Endothelial cell (in vitro differentiated cells): Measurements from ENCODE around the gene USP15. TPM values are rescaled to one million over a fixed set of nuclear protein-coding genes. Genes with fewer than 3 reads are reported as not detected.

Source experiments
- DNase-seq: peaks from one replicate; pipeline ENCODE4 v3.0.0; 2021; ENCODE audit warnings: low spot score
- H3K27ac Mint-ChIP-seq: one replicate; pipeline ENCODE4 v1.8.0; 2021; ENCODE audit warnings: mixed read lengths, inconsistent platforms; ENCODE audit not compliant: unreplicated experiment
- H3K27me3 Mint-ChIP-seq: one replicate; pipeline ENCODE4 v1.8.0; 2021; ENCODE audit warnings: mild to moderate bottlenecking, moderate library complexity, mixed read lengths, inconsistent platforms; ENCODE audit not compliant: unreplicated experiment
- H3K36me3 Mint-ChIP-seq: one replicate; pipeline ENCODE4 v1.8.0; 2021; ENCODE audit warnings: mild to moderate bottlenecking, low read depth, mixed read lengths, inconsistent platforms; ENCODE audit not compliant: unreplicated experiment
- H3K4me1 Mint-ChIP-seq: one replicate; pipeline ENCODE4 v1.8.0; 2021; ENCODE audit warnings: mild to moderate bottlenecking, mixed read lengths, inconsistent platforms; ENCODE audit not compliant: unreplicated experiment
- H3K4me3 Mint-ChIP-seq: one replicate; pipeline ENCODE4 v1.8.0; 2021; ENCODE audit warnings: mild to moderate bottlenecking, mixed read lengths, inconsistent platforms; ENCODE audit not compliant: unreplicated experiment
- H3K9me3 Mint-ChIP-seq: one replicate; pipeline ENCODE4 v1.8.0; 2021; ENCODE audit warnings: mixed read lengths, inconsistent platforms; ENCODE audit not compliant: unreplicated experiment
- total RNA-seq: library from RNA; stranded (reverse); fragmentation: NEBNext Ultra II Directional; extraction: Animal tissue kit (Norgen Biotek cat#: 25700); gene quantifications from one replicate; pipeline ENCODE4 v1.2.1, GENCODE V29; 2021; ENCODE audit not compliant: unreplicated experiment
- TF ChIP-seq, protein P1 (sequence below): fragments of 200-600 bp; sonication (generic); IDR thresholded peaks from one replicate; pipeline ENCODE4 v1.5.0; 2021; ENCODE audit warnings: antibody characterized with exemption; ENCODE audit not compliant: unreplicated experiment

Gene USP15
- total RNA-seq, 1 donor from 2014 or later = 98.2 TPM

GRCh38 chr12:62232143-62232729 is 28.0 kb upstream of the USP15 start:
- H3K4me1 Mint-ChIP-seq = peaks cover 3% of the 10 kb centered on the region
- H3K9me3 Mint-ChIP-seq = no peaks in the 10 kb centered on the region
- H3K36me3 Mint-ChIP-seq = no peaks in the 10 kb centered on the region
- DNase-seq = no peak
- H3K4me3 Mint-ChIP-seq = no peak overlapping the region
- H3K27me3 Mint-ChIP-seq = no peaks in the 10 kb centered on the region
- TF ChIP-seq, protein P1, sequence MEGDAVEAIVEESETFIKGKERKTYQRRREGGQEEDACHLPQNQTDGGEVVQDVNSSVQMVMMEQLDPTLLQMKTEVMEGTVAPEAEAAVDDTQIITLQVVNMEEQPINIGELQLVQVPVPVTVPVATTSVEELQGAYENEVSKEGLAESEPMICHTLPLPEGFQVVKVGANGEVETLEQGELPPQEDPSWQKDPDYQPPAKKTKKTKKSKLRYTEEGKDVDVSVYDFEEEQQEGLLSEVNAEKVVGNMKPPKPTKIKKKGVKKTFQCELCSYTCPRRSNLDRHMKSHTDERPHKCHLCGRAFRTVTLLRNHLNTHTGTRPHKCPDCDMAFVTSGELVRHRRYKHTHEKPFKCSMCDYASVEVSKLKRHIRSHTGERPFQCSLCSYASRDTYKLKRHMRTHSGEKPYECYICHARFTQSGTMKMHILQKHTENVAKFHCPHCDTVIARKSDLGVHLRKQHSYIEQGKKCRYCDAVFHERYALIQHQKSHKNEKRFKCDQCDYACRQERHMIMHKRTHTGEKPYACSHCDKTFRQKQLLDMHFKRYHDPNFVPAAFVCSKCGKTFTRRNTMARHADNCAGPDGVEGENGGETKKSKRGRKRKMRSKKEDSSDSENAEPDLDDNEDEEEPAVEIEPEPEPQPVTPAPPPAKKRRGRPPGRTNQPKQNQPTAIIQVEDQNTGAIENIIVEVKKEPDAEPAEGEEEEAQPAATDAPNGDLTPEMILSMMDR = no peak
- no peak overlapping the region for H3K27ac Mint-ChIP-seq

DNA sequence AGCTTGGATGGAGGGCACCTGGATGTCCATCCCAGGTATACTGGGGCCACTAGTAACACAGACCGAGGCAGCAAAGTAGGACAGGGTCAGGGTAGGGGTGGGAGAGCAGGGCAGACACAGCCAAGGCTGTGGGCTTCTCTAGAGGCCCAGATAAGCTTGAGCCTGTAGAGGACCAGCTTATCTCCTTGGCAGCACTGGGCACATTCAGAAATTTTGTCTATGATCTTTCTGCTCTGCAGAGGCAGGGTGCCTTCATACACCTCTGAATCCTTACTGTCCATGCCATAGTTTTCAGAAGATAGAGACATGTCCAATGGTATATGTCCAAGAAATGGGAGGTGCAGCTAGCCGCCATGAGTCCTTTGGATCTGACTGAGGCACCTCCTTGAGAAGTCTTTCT is 26.4 kb upstream of the USP15 start:
- Mint-ChIP-seq H3K27me3 (no peaks in the 10 kb centered on the region), H3K4me1 (no peaks in the 10 kb centered on the region), H3K36me3 (no peaks in the 10 kb centered on the region), H3K9me3 (no peaks in the 10 kb centered on the region), H3K4me3 (no peak overlapping the region), H3K27ac (no peak overlapping the region)
- TF ChIP-seq, protein P1 = no peak
- DNase-seq = no peak

DNA sequence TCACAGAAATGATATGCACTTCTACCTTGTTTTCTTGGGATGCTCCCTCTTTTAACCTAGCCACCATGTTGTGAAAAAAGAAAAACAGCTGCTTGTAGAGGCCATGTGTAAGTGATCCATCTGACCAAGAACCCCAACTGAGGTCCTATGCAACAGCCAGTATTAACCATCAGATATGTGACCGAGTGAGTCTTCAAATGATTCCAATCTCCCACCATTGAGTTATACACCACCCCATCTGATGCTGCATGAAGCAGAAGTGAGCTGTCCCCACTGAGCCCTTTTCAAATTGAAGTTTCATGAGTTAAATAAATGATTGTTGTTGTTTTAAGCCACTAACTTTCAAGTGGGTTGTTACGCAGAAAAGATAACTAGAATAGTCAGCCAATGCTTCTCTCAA is 20.6 kb upstream of the USP15 start:
- no peak for DNase-seq
- no peak overlapping the region for H3K27ac Mint-ChIP-seq
- H3K27me3 Mint-ChIP-seq = no peaks in the 10 kb centered on the region
- TF ChIP-seq, protein P1 = no peak
- peaks cover 8% of the 10 kb centered on the region for H3K4me1 Mint-ChIP-seq
- H3K9me3 Mint-ChIP-seq = no peaks in the 10 kb centered on the region
- no peak overlapping the region for H3K4me3 Mint-ChIP-seq
- no peaks in the 10 kb centered on the region for H3K36me3 Mint-ChIP-seq

DNA sequence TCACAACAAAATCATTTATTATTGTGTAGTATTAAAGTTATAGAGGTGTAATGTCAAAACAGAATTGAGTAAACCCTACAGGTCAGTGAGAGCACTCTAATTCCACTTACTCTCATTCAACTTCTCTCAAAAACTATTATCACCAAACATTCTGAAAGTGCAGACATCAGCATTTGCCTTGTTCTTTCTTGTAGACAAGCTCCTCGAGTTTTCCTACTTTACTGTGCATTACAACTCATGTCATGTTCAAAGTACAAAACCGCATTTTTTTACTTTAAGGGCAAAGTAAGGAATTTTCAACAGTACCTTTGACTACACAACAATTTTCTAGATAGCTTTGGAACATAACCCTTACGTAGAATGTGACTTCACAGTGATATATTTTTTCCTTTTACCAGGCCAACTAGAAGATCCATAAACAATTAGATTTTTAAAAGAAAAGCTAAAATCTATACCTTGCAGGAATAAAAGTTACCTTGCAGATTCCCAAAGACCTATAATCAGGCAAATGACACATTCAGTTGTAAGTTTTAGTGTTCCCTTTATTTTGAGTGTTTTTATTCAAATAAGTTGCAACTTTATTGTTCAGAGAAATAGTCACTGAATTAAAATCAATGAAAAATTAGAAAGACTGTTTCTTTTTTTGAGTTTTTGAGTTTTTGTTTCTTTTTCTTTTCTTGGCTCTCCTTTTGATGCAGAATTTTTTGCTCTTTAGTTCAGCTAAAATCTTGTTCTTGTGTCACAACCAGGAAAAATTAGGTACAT is 12.7 kb upstream of the USP15 start:
- DNase-seq = no peak
- H3K4me1 Mint-ChIP-seq = no peaks in the 10 kb centered on the region
- TF ChIP-seq, protein P1 = no peak
- no peaks in the 10 kb centered on the region for H3K9me3 Mint-ChIP-seq
- H3K27ac Mint-ChIP-seq = no peak overlapping the region
- no peaks in the 10 kb centered on the region for H3K27me3 Mint-ChIP-seq
- H3K4me3 Mint-ChIP-seq = no peak overlapping the region
- H3K36me3 Mint-ChIP-seq = no peaks in the 10 kb centered on the region

GRCh38 chr12:62248873-62249272 is 11.3 kb upstream of the USP15 start:
- TF ChIP-seq, protein P1 = no peak
- Mint-ChIP-seq H3K9me3 (no peaks in the 10 kb centered on the region), H3K27ac (no peak overlapping the region), H3K27me3 (no peaks in the 10 kb centered on the region), H3K4me3 (no peak overlapping the region), H3K36me3 (peaks cover 9% of the 10 kb centered on the region), H3K4me1 (no peaks in the 10 kb centered on the region)
- no peak for DNase-seq
